CD4-positive, CD25-positive, alpha-beta regulatory T cell (primary cell): ENCODE measurements around the gene HS3ST3B1. TPM values are rescaled to one million over a fixed set of nuclear protein-coding genes. Genes with fewer than 3 reads are reported as not detected.
A peak's percentile ranks its signal among the peaks of the same experiment; 100 is the strongest.

ENCODE experiments used
- ATAC-seq, 2 donors: fragments of 150-1000 bp; cut with Tn5 transposase; one replicate each; pipeline ENCODE4 v1.10.0; 2021; ENCODE audit warnings: low read depth in 2 of 2, moderate number of reproducible peaks in 2 of 2, moderate library complexity in 1 of 2
- DNase-seq, 3 donors: peaks; one replicate each; pipeline versions ENCODE4 v3.0.0 to v3.0.0-alpha.2; 2012 to 2022; ENCODE audit warnings: mixed read lengths in 1 of 3
- H3K27ac ChIP-seq: one replicate; pipeline ENCODE4 v1.7.0; 2013; ENCODE audit warnings: mild to moderate bottlenecking, low read length; ENCODE audit not compliant: insufficient read depth, poor library complexity, severe bottlenecking
- H3K27me3 ChIP-seq: one replicate; pipeline ENCODE4 v1.7.0; 2013; ENCODE audit warnings: low read length; ENCODE audit not compliant: control insufficient read depth, insufficient read depth
- H3K36me3 ChIP-seq: one replicate; pipeline ENCODE4 v1.7.0; 2013; ENCODE audit warnings: mild to moderate bottlenecking, low read length, moderate library complexity; ENCODE audit not compliant: control insufficient read depth, insufficient read depth
- H3K4me1 ChIP-seq: 2 replicates; pipeline ENCODE4 v1.7.0; 2013; ENCODE audit warnings: mild to moderate bottlenecking, low read length; ENCODE audit not compliant: insufficient read depth, control insufficient read depth, poor library complexity, severe bottlenecking
- H3K4me3 ChIP-seq: one replicate; pipeline ENCODE4 v1.7.0; 2013; ENCODE audit warnings: low read depth, mild to moderate bottlenecking, low read length, moderate library complexity
- H3K9me3 ChIP-seq, 2 experiments: 1 replicate in 1 of 2; 2 replicates in 1 of 2; pipeline ENCODE4 v1.7.0; 2013; ENCODE audit warnings: low read length in 2 of 2, mild to moderate bottlenecking in 1 of 2, moderate library complexity in 1 of 2; ENCODE audit not compliant: control insufficient read depth in 2 of 2
- H3K27ac Mint-ChIP-seq, 3 donors: one replicate each; pipeline ENCODE4 v1.8.0; 2020 to 2022; ENCODE audit warnings: mild to moderate bottlenecking in 3 of 3, mixed read lengths in 3 of 3, moderate library complexity in 2 of 3
- H3K27me3 Mint-ChIP-seq: one replicate; pipeline ENCODE4 v1.8.0; 2022; ENCODE audit warnings: mild to moderate bottlenecking, mixed read lengths
- H3K36me3 Mint-ChIP-seq: one replicate; pipeline ENCODE4 v1.8.0; 2020; ENCODE audit warnings: mixed read lengths
- H3K4me1 Mint-ChIP-seq, 4 donors: one replicate each; pipeline ENCODE4 v1.8.0; 2020 to 2022; ENCODE audit warnings: mixed read lengths in 4 of 4, mild to moderate bottlenecking in 1 of 4
- H3K4me3 Mint-ChIP-seq, 4 donors: one replicate each; pipeline ENCODE4 v1.8.0; 2020 to 2022; ENCODE audit warnings: mild to moderate bottlenecking in 4 of 4, mixed read lengths in 4 of 4, moderate library complexity in 3 of 4
- H3K9me3 Mint-ChIP-seq, 7 donors: one replicate each; pipeline ENCODE4 v1.8.0; 2020 to 2022; ENCODE audit warnings: mixed read lengths in 7 of 7, mild to moderate bottlenecking in 3 of 7, moderate library complexity in 2 of 7
- polyA plus RNA-seq, 4 donors: library from polyadenylated mRNA; unstranded; fragments of 300-500 nt; fragmentation: Illumina TruSeq; gene quantifications; one replicate each; pipeline ENCODE4 v1.2.3, GENCODE V29; 2021
- total RNA-seq: library from RNA; stranded (reverse); gene quantifications from one replicate; pipeline ENCODE4 v1.2.3, GENCODE V29; 2022

The HS3ST3B1 gene
- total RNA-seq (47.8 TPM), polyA plus RNA-seq (10 to 100 TPM; 22.7 to 36.9 (median 25.0) TPM)

GRCh38 chr17:14300575-14301278 is at the start of gene HS3ST3B1:
Gene HS3ST3B1 (plus strand): TSS chr17:14301081. CDS start chr17:14301519, 438 bp downstream.
- peak within 1 kb of the TSS; percentile 94 for H3K4me3 ChIP-seq
- Mint-ChIP-seq H3K27me3 (peaks cover 44% of the 10 kb centered on the region), H3K27ac (peak within 1 kb of the TSS; percentile 77 to 96 (median 96)), H3K9me3 (peaks cover 0 to 5% (median 0%) of the 10 kb centered on the region in 7 donors), H3K4me1 (peaks cover 5 to 63% (median 38%) of the 10 kb centered on the region in 4 donors), H3K4me3 (peak within 1 kb of the TSS; percentile 92 to 98 (median 96)), H3K36me3 (peaks cover 17% of the 10 kb centered on the region)
- ATAC-seq (peak; percentile 85), DNase-seq (peak; percentile 99 to 100 (median 100))
- peaks cover 3% of the 10 kb centered on the region for H3K36me3 ChIP-seq
- peaks cover 13% of the 10 kb centered on the region for H3K27me3 ChIP-seq
- no peaks in the 10 kb centered on the region for H3K9me3 ChIP-seq
- H3K4me1 ChIP-seq = peaks cover 70% of the 10 kb centered on the region
- H3K27ac ChIP-seq = peak within 1 kb of the TSS; percentile 84

- Histone ChIP-seq H3K4me1 (no peaks in the 10 kb centered on the region), H3K27ac (no peak overlapping the region), H3K36me3 (no peaks in the 10 kb centered on the region), H3K4me3 (no peak overlapping the region), H3K9me3 (no peaks in the 10 kb centered on the region), H3K27me3 (peaks cover 3% of the 10 kb centered on the region)
- H3K9me3 Mint-ChIP-seq = peaks cover 0 to 7% (median 0%) of the 10 kb centered on the region in 7 donors
- no peaks in the 10 kb centered on the region for H3K36me3 Mint-ChIP-seq
- H3K4me1 Mint-ChIP-seq = no peaks in the 10 kb centered on the region
- H3K27ac Mint-ChIP-seq = no peak overlapping the region
- DNase-seq (no peak), ATAC-seq (no peak)
- peaks cover 6% of the 10 kb centered on the region for H3K27me3 Mint-ChIP-seq
- no peak overlapping the region for H3K4me3 Mint-ChIP-seq
Observed at GRCh38 chr17:14261406-14261805, 39.5 kb upstream of the HS3ST3B1 start.

GRCh38 chr17:14268264-14268663 is 32.6 kb upstream of the HS3ST3B1 start:
- H3K4me1 Mint-ChIP-seq = no peaks in the 10 kb centered on the region
- DNase-seq (peak in 1 of 3 donors; percentile 26), ATAC-seq (peak in 1 of 2 donors; percentile 25)

GRCh38 chr17:14269473-14269872 is 31.4 kb upstream of the HS3ST3B1 start:
- Histone ChIP-seq H3K27me3 (peaks cover 6% of the 10 kb centered on the region), H3K9me3 (no peaks in the 10 kb centered on the region), H3K4me3 (no peak overlapping the region), H3K4me1 (no peaks in the 10 kb centered on the region), H3K27ac (no peak overlapping the region), H3K36me3 (no peaks in the 10 kb centered on the region)
- ATAC-seq (no peak), DNase-seq (no peak)
- no peak overlapping the region for H3K4me3 Mint-ChIP-seq
- peak overlapping the region in 2 of 3 donors; percentile 6 to 42 for H3K27ac Mint-ChIP-seq
- peaks cover 0 to 3% (median 0%) of the 10 kb centered on the region in 4 donors for H3K4me1 Mint-ChIP-seq
- peaks cover 4% of the 10 kb centered on the region for H3K27me3 Mint-ChIP-seq
- no peaks in the 10 kb centered on the region for H3K36me3 Mint-ChIP-seq
- peaks cover 0 to 2% (median 0%) of the 10 kb centered on the region in 7 donors for H3K9me3 Mint-ChIP-seq

More at GRCh38 chr17:14268264-14268663, 32.6 kb upstream of the HS3ST3B1 start:
- Histone ChIP-seq H3K4me1 (no peaks in the 10 kb centered on the region), H3K27me3 (peaks cover 3% of the 10 kb centered on the region), H3K4me3 (no peak overlapping the region), H3K9me3 (no peaks in the 10 kb centered on the region), H3K27ac (no peak overlapping the region), H3K36me3 (no peaks in the 10 kb centered on the region)
- H3K9me3 Mint-ChIP-seq = peaks cover 0 to 2% (median 0%) of the 10 kb centered on the region in 7 donors
- no peak overlapping the region for H3K4me3 Mint-ChIP-seq
- no peaks in the 10 kb centered on the region for H3K36me3 Mint-ChIP-seq
- H3K27me3 Mint-ChIP-seq = peaks cover 6% of the 10 kb centered on the region
- H3K27ac Mint-ChIP-seq = no peak overlapping the region

- Mint-ChIP-seq H3K9me3 (peaks cover 0 to 7% (median 0%) of the 10 kb centered on the region in 7 donors), H3K27me3 (peaks cover 7% of the 10 kb centered on the region), H3K27ac (no peak overlapping the region), H3K36me3 (peaks cover 2% of the 10 kb centered on the region), H3K4me3 (peak overlapping the region in 1 of 4 donors; percentile 69), H3K4me1 (peaks cover 0 to 6% (median 0%) of the 10 kb centered on the region in 4 donors)
- Histone ChIP-seq H3K27me3 (peaks cover 6% of the 10 kb centered on the region), H3K4me1 (no peaks in the 10 kb centered on the region), H3K36me3 (no peaks in the 10 kb centered on the region), H3K27ac (no peak overlapping the region), H3K9me3 (no peaks in the 10 kb centered on the region), H3K4me3 (no peak overlapping the region)
- DNase-seq (no peak), ATAC-seq (no peak)
Observed at GRCh38 chr17:14270508-14270907, 30.4 kb upstream of the HS3ST3B1 start.

GRCh38 chr17:14276535-14277250 is 24.2 kb upstream of the HS3ST3B1 start:
- no peak overlapping the region for H3K27ac ChIP-seq
- H3K27me3 Mint-ChIP-seq = peaks cover 27% of the 10 kb centered on the region
- no peak overlapping the region for H3K4me3 ChIP-seq
- peak overlapping the region in 1 of 3 donors; percentile 39 for H3K27ac Mint-ChIP-seq
- H3K9me3 Mint-ChIP-seq = peaks cover 0 to 10% (median 1%) of the 10 kb centered on the region in 7 donors
- H3K27me3 ChIP-seq = peaks cover 9% of the 10 kb centered on the region
- no peaks in the 10 kb centered on the region for H3K9me3 ChIP-seq
- peaks cover 5% of the 10 kb centered on the region for H3K36me3 Mint-ChIP-seq
- H3K36me3 ChIP-seq = no peaks in the 10 kb centered on the region
- DNase-seq (no peak), ATAC-seq (no peak)
- H3K4me1 Mint-ChIP-seq = peaks cover 0 to 10% (median 0%) of the 10 kb centered on the region in 4 donors
- no peaks in the 10 kb centered on the region for H3K4me1 ChIP-seq
- no peak overlapping the region for H3K4me3 Mint-ChIP-seq

- H3K27me3 ChIP-seq = peaks cover 8% of the 10 kb centered on the region
- no peak overlapping the region for H3K4me3 ChIP-seq
- no peaks in the 10 kb centered on the region for H3K4me1 ChIP-seq
- Mint-ChIP-seq H3K9me3 (peaks cover 0 to 1% (median 0%) of the 10 kb centered on the region in 7 donors), H3K4me1 (peaks cover 0 to 4% (median 0%) of the 10 kb centered on the region in 4 donors), H3K4me3 (no peak overlapping the region), H3K27me3 (peaks cover 20% of the 10 kb centered on the region), H3K36me3 (peaks cover 3% of the 10 kb centered on the region), H3K27ac (no peak overlapping the region)
- DNase-seq (no peak), ATAC-seq (no peak)
- no peaks in the 10 kb centered on the region for H3K9me3 ChIP-seq
- no peaks in the 10 kb centered on the region for H3K36me3 ChIP-seq
- no peak overlapping the region for H3K27ac ChIP-seq
Observed at GRCh38 chr17:14281530-14281929, 19.4 kb upstream of the HS3ST3B1 start.
